Superior temporal gyrus (tissue), 1 donor: ENCODE measurements around the gene KRIT1.
"Not testable (repeated sequence)": the region's sequence is repeated elsewhere in the genome, so short reads cannot be mapped to it uniquely, and the experiment has no call there.

Experiments used
- DNase-seq: peaks from one replicate; pipeline ENCODE4 v3.0.0-alpha.2; 2016; ENCODE audit errors: extremely low spot score

KRIT1 gene

GRCh38 chr7:92245487-92246359 lies at the start of gene KRIT1, which contains the start of gene ANKIB1:
TSS of gene KRIT1 (minus strand) at chr7:92245914. CDS start at chr7:92242135, 3,779 bp downstream.
TSS of gene ANKIB1 (plus strand) at chr7:92245974. CDS start at chr7:92294979, 49,005 bp downstream.
- peak; percentile 91 for DNase-seq

- DNase-seq = no peak
Measured at GRCh38 chr7:92295391-92295790, 49.7 kb upstream of the KRIT1 start.

GRCh38 chr7:92293896-92294590 lies 48.3 kb upstream of the KRIT1 start:
- no peak for DNase-seq

GRCh38 chr7:92292981-92293380 lies 47.3 kb upstream of the KRIT1 start:
- no peak for DNase-seq

- no peak for DNase-seq
Measured at GRCh38 chr7:92289321-92289720, 43.6 kb upstream of the KRIT1 start.

GRCh38 chr7:92282930-92283329 lies 37.2 kb upstream of the KRIT1 start:
- no peak for DNase-seq

GRCh38 chr7:92282221-92282814 lies 36.6 kb upstream of the KRIT1 start:
- DNase-seq = no peak

GRCh38 chr7:92281031-92281430 lies 35.3 kb upstream of the KRIT1 start:
- DNase-seq = no peak

- no peak for DNase-seq
Measured at GRCh38 chr7:92279396-92280031, 33.8 kb upstream of the KRIT1 start.

GRCh38 chr7:92276460-92276864 lies 30.7 kb upstream of the KRIT1 start:
- DNase-seq = no peak

- DNase-seq = no peak
Measured at GRCh38 chr7:92275327-92275726, 29.6 kb upstream of the KRIT1 start.

- DNase-seq = no peak
Measured at GRCh38 chr7:92268921-92269320, 23.2 kb upstream of the KRIT1 start.

- DNase-seq = no peak
Measured at GRCh38 chr7:92266415-92267241, 20.9 kb upstream of the KRIT1 start.

GRCh38 chr7:92260248-92260781 lies 14.6 kb upstream of the KRIT1 start:
- no peak for DNase-seq

- no peak for DNase-seq
Measured at GRCh38 chr7:92259610-92260247, 14.0 kb upstream of the KRIT1 start.

GRCh38 chr7:92259062-92259461 lies 13.3 kb upstream of the KRIT1 start:
- no peak for DNase-seq

- no peak for DNase-seq
Measured at GRCh38 chr7:92255308-92255707, 9.6 kb upstream of the KRIT1 start.

GRCh38 chr7:92254800-92255199 lies 9.1 kb upstream of the KRIT1 start:
- not testable (repeated sequence) for DNase-seq

GRCh38 chr7:92253251-92253650 lies 7.5 kb upstream of the KRIT1 start:
- DNase-seq = peak; percentile 90

- DNase-seq = peak; percentile 19
Measured at GRCh38 chr7:92251181-92251580, 5.5 kb upstream of the KRIT1 start.
